ENCODE measurements around the gene AAGAB.

DNA sequence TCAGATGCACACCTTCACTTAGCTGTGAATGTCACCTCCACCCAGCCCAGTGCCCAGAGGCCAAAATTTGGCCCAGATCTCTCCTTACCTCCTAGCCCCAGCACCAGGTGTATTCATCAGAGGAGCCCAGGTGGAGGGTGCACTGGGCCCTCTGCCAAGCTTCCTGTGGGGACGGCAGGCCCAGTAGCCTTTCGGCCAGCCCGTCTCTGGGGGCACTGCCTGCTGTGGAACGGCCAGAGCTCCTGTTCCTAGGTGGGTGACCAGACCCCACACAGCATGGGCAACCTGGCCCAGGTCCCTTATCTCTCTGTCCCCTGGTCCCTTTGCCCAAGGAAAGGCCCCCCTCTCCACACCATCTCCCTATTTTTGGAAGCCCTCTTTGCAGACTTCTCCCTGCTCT is 67.8 kb downstream of the AAGAB start:
- TF ChIP-seq, protein P1, sequence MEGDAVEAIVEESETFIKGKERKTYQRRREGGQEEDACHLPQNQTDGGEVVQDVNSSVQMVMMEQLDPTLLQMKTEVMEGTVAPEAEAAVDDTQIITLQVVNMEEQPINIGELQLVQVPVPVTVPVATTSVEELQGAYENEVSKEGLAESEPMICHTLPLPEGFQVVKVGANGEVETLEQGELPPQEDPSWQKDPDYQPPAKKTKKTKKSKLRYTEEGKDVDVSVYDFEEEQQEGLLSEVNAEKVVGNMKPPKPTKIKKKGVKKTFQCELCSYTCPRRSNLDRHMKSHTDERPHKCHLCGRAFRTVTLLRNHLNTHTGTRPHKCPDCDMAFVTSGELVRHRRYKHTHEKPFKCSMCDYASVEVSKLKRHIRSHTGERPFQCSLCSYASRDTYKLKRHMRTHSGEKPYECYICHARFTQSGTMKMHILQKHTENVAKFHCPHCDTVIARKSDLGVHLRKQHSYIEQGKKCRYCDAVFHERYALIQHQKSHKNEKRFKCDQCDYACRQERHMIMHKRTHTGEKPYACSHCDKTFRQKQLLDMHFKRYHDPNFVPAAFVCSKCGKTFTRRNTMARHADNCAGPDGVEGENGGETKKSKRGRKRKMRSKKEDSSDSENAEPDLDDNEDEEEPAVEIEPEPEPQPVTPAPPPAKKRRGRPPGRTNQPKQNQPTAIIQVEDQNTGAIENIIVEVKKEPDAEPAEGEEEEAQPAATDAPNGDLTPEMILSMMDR (IDR thresholded peaks at IDR 0.05), result no peak
- no peak for TF ChIP-seq POLR2AphosphoS5 (IDR thresholded peaks at IDR 0.05)
